Stimulated activated naive CD8-positive, alpha-beta T cell treated with anti-CD3 and anti-CD28 coated beads, Interleukin-15, amount 100 ng/mL, for 72 hours (primary cell): ENCODE measurements around the gene OCA2.

Source experiments
- ATAC-seq: fragments of 150-1000 bp; cut with Tn5 transposase; 2 replicates; pipeline ENCODE4 v1.10.0; 2021; ENCODE audit warnings: mild to moderate bottlenecking, moderate library complexity
- DNase-seq, 2 donors: peaks; one replicate each; pipeline ENCODE4 v3.0.0; 2021 to 2022
- H3K27ac Mint-ChIP-seq, 2 donors: one replicate each; pipeline ENCODE4 v1.8.0; 2022; ENCODE audit warnings: mild to moderate bottlenecking in 2 of 2, mixed read lengths in 2 of 2, moderate library complexity in 2 of 2
- H3K27me3 Mint-ChIP-seq: one replicate; pipeline ENCODE4 v1.8.0; 2022; ENCODE audit warnings: mixed read lengths
- H3K4me1 Mint-ChIP-seq: one replicate; pipeline ENCODE4 v1.8.0; 2022; ENCODE audit warnings: mild to moderate bottlenecking, mixed read lengths
- H3K4me3 Mint-ChIP-seq, 2 donors: one replicate each; pipeline ENCODE4 v1.8.0; 2022; ENCODE audit warnings: mild to moderate bottlenecking in 2 of 2, mixed read lengths in 2 of 2, moderate library complexity in 1 of 2
- H3K9me3 Mint-ChIP-seq, 2 donors: one replicate each; pipeline ENCODE4 v1.8.0; 2022; ENCODE audit warnings: mixed read lengths in 2 of 2

The OCA2 gene

GRCh38 chr15:27831384-27832236, 267.5 kb downstream of the OCA2 start:
- no peaks in the 10 kb centered on the region for H3K27me3 Mint-ChIP-seq
- no peaks in the 10 kb centered on the region for H3K4me1 Mint-ChIP-seq

GRCh38 chr15:27828746-27829145, 270.4 kb downstream of the OCA2 start:
- no peaks in the 10 kb centered on the region for H3K9me3 Mint-ChIP-seq
- no peaks in the 10 kb centered on the region for H3K27me3 Mint-ChIP-seq
- no peak overlapping the region for H3K4me3 Mint-ChIP-seq
- ATAC-seq (no peak), DNase-seq (no peak)
- H3K27ac Mint-ChIP-seq, result no peak overlapping the region
- H3K4me1 Mint-ChIP-seq, result no peaks in the 10 kb centered on the region

More at GRCh38 chr15:27831384-27832236, 267.5 kb downstream of the OCA2 start:
- ATAC-seq (no peak), DNase-seq (no peak)
- no peak overlapping the region for H3K4me3 Mint-ChIP-seq
- H3K9me3 Mint-ChIP-seq, result no peaks in the 10 kb centered on the region
- no peak overlapping the region for H3K27ac Mint-ChIP-seq

- no peak for DNase-seq
- no peak for ATAC-seq
Observed at GRCh38 chr15:27826902-27827714, 272.0 kb downstream of the OCA2 start.

GRCh38 chr15:27826411-27826810, 272.7 kb downstream of the OCA2 start:
- peaks cover 0 to 4% of the 10 kb centered on the region in 2 donors for H3K9me3 Mint-ChIP-seq
- ATAC-seq (no peak), DNase-seq (no peak)
- no peak overlapping the region for H3K27ac Mint-ChIP-seq
- H3K4me3 Mint-ChIP-seq, result no peak overlapping the region
- no peaks in the 10 kb centered on the region for H3K4me1 Mint-ChIP-seq
- H3K27me3 Mint-ChIP-seq, result no peaks in the 10 kb centered on the region

More at GRCh38 chr15:27826902-27827714, 272.0 kb downstream of the OCA2 start:
- H3K9me3 Mint-ChIP-seq, result no peaks in the 10 kb centered on the region
- H3K4me3 Mint-ChIP-seq, result no peak overlapping the region
- no peak overlapping the region for H3K27ac Mint-ChIP-seq
- no peaks in the 10 kb centered on the region for H3K27me3 Mint-ChIP-seq
- no peaks in the 10 kb centered on the region for H3K4me1 Mint-ChIP-seq

GRCh38 chr15:27824841-27825422, 274.2 kb downstream of the OCA2 start:
- ATAC-seq (no peak), DNase-seq (no peak)
- H3K27ac Mint-ChIP-seq, result no peak overlapping the region
- no peak overlapping the region for H3K4me3 Mint-ChIP-seq
- H3K4me1 Mint-ChIP-seq, result no peaks in the 10 kb centered on the region
- H3K9me3 Mint-ChIP-seq, result peaks cover 0 to 7% of the 10 kb centered on the region in 2 donors
- H3K27me3 Mint-ChIP-seq, result no peaks in the 10 kb centered on the region

GRCh38 chr15:27821273-27821672, 277.8 kb downstream of the OCA2 start:
- ATAC-seq (no peak), DNase-seq (no peak)
- Mint-ChIP-seq H3K27me3 (no peaks in the 10 kb centered on the region), H3K9me3 (peaks cover 15 to 22% of the 10 kb centered on the region in 2 donors), H3K4me3 (no peak overlapping the region), H3K4me1 (no peaks in the 10 kb centered on the region), H3K27ac (no peak overlapping the region)

GRCh38 chr15:27820722-27821121, 278.4 kb downstream of the OCA2 start:
- DNase-seq, result no peak
- Mint-ChIP-seq H3K27me3 (no peaks in the 10 kb centered on the region), H3K27ac (no peak overlapping the region), H3K4me1 (no peaks in the 10 kb centered on the region), H3K9me3 (peaks cover 15 to 22% of the 10 kb centered on the region in 2 donors), H3K4me3 (no peak overlapping the region)
- no peak for ATAC-seq

- Mint-ChIP-seq H3K4me1 (no peaks in the 10 kb centered on the region), H3K9me3 (peaks cover 15 to 22% of the 10 kb centered on the region in 2 donors), H3K4me3 (no peak overlapping the region), H3K27ac (no peak overlapping the region), H3K27me3 (no peaks in the 10 kb centered on the region)
- DNase-seq (no peak), ATAC-seq (no peak)
Observed at GRCh38 chr15:27820232-27820631, 278.9 kb downstream of the OCA2 start.

GRCh38 chr15:27817258-27817657, 281.9 kb downstream of the OCA2 start:
- DNase-seq (no peak), ATAC-seq (no peak)
- Mint-ChIP-seq H3K4me1 (no peaks in the 10 kb centered on the region), H3K27ac (peak overlapping the region in 1 of 2 donors; percentile 22), H3K4me3 (no peak overlapping the region), H3K27me3 (no peaks in the 10 kb centered on the region), H3K9me3 (peaks cover 15 to 22% of the 10 kb centered on the region in 2 donors)

GRCh38 chr15:27816790-27817189, 282.3 kb downstream of the OCA2 start:
- no peak for DNase-seq
- no peak for ATAC-seq
- Mint-ChIP-seq H3K4me1 (no peaks in the 10 kb centered on the region), H3K27me3 (no peaks in the 10 kb centered on the region), H3K4me3 (no peak overlapping the region), H3K9me3 (peaks cover 15 to 22% of the 10 kb centered on the region in 2 donors), H3K27ac (peak overlapping the region in 1 of 2 donors; percentile 22)

- ATAC-seq (no peak), DNase-seq (no peak)
- no peak overlapping the region for H3K27ac Mint-ChIP-seq
- peaks cover 15% of the 10 kb centered on the region in 2 donors for H3K9me3 Mint-ChIP-seq
- H3K4me1 Mint-ChIP-seq, result no peaks in the 10 kb centered on the region
- H3K27me3 Mint-ChIP-seq, result no peaks in the 10 kb centered on the region
- H3K4me3 Mint-ChIP-seq, result no peak overlapping the region
Observed at GRCh38 chr15:27815035-27815434, 284.1 kb downstream of the OCA2 start.

GRCh38 chr15:27813139-27813538, 286.0 kb downstream of the OCA2 start:
- DNase-seq, result no peak
- H3K27ac Mint-ChIP-seq, result no peak overlapping the region
- ATAC-seq, result no peak
- peaks cover 12 to 17% of the 10 kb centered on the region in 2 donors for H3K9me3 Mint-ChIP-seq
- H3K27me3 Mint-ChIP-seq, result no peaks in the 10 kb centered on the region
- H3K4me1 Mint-ChIP-seq, result no peaks in the 10 kb centered on the region
- no peak overlapping the region for H3K4me3 Mint-ChIP-seq

- H3K27me3 Mint-ChIP-seq, result no peaks in the 10 kb centered on the region
- no peak overlapping the region for H3K4me3 Mint-ChIP-seq
- ATAC-seq (no peak), DNase-seq (no peak)
- H3K4me1 Mint-ChIP-seq, result no peaks in the 10 kb centered on the region
- H3K27ac Mint-ChIP-seq, result no peak overlapping the region
- H3K9me3 Mint-ChIP-seq, result peaks cover 4 to 7% of the 10 kb centered on the region in 2 donors
Observed at GRCh38 chr15:27808182-27808581, 290.9 kb downstream of the OCA2 start.

GRCh38 chr15:27807335-27807734, 291.8 kb downstream of the OCA2 start:
- Mint-ChIP-seq H3K4me3 (no peak overlapping the region), H3K27me3 (no peaks in the 10 kb centered on the region), H3K27ac (no peak overlapping the region), H3K4me1 (no peaks in the 10 kb centered on the region), H3K9me3 (peaks cover 4 to 7% of the 10 kb centered on the region in 2 donors)
- DNase-seq (no peak), ATAC-seq (no peak)

GRCh38 chr15:27806396-27806795, 292.7 kb downstream of the OCA2 start:
- Mint-ChIP-seq H3K27me3 (no peaks in the 10 kb centered on the region), H3K4me1 (no peaks in the 10 kb centered on the region), H3K4me3 (no peak overlapping the region), H3K9me3 (peaks cover 4 to 7% of the 10 kb centered on the region in 2 donors), H3K27ac (no peak overlapping the region)
- DNase-seq, result no peak
- ATAC-seq, result no peak
